HG03442 (cell line): ENCODE data around the gene ERC2.
"Not testable (repeated sequence)": the region's sequence is repeated elsewhere in the genome, so short reads cannot be mapped to it uniquely, and the experiment has no call there.

Experiments used
- ATAC-seq: cut with Tn5 transposase; IDR thresholded peaks from one replicate; pipeline ENCODE4 v1.9.1; 2021; ENCODE audit warnings: mild to moderate bottlenecking, moderate library complexity; ENCODE audit not compliant: unreplicated experiment

ERC2 gene

GRCh38 chr3:56468184-56469106 is at the start of gene ERC2:
TSS of gene ERC2 (minus strand) at chr3:56468467.
- ATAC-seq: no peak

DNA sequence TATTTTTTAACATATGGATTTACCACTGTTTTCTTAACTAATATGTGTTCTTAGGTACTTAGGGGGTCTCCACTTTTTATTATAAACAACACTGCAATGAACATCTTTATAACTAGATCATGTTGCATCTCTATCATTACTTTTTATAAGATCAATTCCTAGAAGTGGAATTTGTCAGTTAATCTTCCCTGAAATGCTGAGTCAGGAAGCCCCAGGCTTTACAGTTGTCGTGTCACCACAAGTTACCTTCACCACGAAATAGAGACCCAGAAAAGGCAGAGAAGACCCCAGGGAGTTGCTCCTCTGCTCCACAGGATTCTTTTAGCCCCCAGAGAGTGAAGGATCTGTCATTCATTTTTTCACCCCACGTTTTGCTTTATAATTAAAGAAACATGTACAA is 34.5 kb upstream of the ERC2 start:
- ATAC-seq: no peak

DNA sequence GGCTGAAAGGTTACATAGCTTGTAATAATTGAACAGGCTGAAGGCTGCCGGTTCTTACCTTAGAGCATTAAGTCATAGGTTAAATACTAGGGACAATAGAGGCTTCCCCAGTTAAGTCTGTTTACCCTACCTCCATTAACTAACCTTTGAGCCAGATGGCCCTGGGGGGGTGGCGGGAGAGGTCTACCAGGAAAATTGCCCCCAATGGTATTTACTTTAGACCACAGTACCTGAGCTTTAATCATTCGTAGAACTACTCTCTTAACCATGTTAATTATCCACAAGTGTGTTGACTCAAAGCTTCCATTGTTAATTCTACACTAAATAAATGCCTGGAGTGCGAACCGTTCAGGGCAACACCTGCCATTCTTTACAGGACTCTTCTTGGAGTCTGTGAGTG is 28.1 kb upstream of the ERC2 start:
- not testable (repeated sequence) for ATAC-seq

DNA sequence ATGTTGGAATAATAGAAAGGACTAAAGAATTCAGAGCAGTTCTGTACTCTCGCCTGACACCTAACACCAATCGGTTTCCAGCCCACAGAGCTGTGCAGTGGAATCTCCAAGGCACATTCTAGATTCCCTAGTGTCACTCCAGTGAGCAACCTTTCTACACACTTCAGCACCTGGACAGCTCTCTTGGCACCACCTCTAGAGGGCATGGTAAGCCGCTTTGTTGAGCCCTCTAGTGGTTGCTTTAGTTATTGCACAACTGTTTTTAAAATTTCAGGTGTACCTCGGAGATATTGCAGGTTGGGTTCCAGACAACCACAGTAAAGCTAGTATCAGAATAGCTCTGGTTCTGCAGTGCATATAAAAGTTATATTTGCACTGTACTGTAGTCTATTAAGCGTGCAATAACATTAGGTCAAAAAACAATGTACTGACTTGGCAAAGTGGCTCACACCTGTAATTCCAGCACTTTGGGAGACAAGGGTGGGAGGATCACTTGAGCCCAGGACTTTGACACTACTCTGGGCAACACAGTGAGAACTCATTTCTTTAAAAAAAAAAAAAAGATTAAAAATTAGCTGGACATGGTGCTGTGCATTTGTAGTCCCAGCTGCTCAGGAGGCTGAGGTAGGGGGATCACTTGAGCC is 26.5 kb upstream of the ERC2 start:
- peak; percentile 89 for ATAC-seq

DNA sequence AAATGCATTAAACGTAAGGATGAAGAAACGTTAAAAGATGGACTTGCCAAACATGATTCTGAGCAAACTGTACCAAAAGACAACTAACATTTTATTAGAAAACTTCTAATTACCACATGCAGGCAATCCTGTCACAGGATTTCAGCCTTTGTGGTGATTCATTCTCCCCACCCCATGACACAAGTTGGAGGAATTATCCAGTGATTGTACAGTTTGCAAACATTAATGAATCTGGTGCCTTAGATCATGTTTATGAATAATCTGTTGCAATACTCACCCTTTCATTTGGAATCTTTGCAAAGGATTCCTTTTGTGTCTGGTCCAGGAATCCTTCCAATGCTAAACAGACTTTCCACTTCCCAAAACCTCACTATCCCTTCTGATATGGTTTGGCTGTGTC is 23.3 kb upstream of the ERC2 start:
- no peak for ATAC-seq

DNA sequence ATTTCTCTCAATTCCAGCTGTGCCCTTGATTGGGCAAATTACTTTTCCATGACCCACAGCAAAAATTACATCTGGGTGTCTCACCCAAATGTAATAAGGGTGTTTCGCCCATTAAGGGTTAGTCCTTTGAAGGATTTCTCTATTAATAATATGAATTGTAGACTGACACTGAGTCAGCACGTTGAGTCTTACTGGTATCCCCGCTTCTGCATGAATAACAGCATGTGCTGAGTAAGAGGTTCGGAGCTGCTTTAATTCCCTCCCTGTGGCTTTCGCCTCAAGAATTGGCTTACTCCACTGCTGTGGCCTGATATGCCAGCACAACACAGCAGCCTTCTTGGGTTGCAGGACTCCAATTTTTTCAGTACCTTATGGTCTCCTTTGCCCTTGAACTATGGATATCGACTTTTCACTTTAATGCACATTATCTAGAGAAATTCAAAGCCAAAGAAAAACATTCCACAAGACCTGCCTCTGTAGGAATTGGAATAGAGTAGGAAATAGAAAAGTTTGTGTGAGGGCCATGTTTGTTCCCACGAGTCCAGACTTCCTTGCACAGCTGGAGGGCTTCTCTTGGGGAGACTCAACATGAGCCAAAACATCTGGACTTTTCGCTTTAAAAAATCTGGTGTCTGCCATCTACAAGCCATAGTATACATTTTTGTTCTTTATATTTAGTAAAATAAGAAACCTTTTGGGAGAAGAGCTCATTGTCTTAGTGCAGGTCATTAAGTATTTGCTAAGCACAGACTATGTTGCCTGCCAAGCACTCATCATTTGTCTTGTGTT is 20.7 kb upstream of the ERC2 start:
- no peak for ATAC-seq

GRCh38 chr3:56484525-56485032 is 16.3 kb upstream of the ERC2 start:
- no peak for ATAC-seq

GRCh38 chr3:56484122-56484521 is 15.9 kb upstream of the ERC2 start:
- ATAC-seq: no peak

DNA sequence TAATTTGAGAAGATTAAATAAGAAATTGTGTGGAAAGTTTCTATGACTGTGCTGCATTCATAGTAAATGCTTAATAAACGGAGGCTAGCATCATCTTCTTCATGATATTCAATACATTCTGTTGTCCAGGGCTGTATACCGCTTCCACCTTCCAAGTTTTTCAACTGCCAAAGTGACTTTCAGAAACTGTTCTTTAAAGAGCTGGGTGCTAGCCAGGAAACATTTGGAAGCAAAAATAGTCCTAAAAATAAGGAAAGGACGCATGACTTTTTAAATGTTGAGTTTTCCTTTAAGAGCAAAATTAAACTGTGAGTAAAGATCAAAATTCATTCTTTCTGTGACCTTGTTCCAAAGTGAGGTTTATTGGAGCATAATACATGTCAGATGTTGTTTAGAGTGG is 9.4 kb upstream of the ERC2 start:
- ATAC-seq: no peak

DNA sequence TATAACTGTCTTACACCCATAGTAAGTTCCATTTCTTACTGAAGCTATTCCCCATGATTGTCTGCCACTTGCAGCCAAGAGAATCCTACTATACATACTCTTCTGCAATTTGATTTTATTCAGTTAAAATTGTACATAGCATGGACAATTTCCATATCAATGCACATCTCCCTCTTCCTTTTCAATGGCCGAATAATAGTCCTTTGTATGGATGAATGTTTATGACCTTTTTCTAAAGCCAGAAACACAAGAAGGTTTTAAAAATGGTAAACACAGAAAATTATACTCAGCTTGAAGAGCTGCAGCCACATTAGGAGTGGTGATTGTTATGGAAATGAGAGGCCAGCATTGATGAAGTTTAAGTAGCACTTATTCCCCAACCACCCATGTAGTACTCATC is 8.5 kb upstream of the ERC2 start:
- ATAC-seq: no peak

DNA sequence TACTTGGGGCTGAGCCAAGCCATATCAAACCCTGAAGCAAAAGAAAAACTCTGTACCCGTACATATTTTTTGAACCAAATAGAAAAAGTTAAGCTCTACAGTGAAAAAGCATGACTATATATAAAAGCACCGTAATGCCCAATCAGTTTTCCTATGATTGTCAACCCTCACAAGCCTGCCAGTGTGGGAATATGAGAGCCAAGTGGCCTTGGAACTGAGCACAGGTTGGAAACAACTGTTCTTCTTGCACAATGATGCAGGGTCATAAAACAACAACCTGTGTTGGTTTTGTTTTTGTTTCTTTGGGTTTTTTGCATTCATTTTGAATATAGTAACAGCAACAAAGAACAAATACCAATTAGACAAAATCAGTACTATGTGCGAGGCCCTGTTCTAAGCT is 3.5 kb upstream of the ERC2 start:
- ATAC-seq: no peak

DNA sequence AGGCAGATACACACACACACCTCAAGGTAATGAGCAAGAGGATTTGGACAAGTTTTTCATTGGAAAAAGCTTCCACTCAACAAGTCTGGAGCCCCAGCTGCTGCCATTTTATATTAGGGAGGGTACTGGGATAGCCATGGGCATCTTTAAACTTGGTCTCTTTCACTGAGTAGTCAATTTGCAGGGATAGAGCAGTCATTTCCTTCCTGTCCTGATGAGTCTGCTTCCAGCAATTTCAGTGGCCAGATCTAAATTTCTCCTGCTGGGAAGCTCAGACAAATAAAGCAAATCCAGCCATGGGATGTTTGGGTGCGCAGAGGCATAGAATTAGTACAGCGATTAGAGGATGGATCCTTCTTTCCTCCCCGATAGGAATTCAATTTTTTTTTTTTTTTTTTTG is 874 bp upstream of the ERC2 start:
- no peak for ATAC-seq

DNA sequence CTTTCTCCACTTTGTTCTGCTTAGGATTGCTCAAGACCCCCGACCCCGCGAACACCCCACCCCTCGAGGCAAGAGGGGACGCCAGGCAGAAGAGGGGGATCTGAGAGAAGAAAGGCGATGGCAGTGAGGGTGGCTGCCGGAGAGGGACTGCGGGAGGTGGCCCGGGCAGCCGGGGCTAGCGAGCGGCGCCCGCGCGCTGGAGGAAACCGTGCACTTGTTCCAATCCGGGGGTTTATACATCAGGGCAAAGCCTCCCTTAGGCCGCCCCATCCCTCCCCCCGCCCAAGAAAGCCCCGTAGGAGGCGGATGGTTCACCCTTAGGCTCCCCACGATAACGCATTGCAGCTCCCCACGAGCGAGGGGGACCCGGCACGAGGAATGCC is 475 bp downstream of the ERC2 start:
- no peak for ATAC-seq

DNA sequence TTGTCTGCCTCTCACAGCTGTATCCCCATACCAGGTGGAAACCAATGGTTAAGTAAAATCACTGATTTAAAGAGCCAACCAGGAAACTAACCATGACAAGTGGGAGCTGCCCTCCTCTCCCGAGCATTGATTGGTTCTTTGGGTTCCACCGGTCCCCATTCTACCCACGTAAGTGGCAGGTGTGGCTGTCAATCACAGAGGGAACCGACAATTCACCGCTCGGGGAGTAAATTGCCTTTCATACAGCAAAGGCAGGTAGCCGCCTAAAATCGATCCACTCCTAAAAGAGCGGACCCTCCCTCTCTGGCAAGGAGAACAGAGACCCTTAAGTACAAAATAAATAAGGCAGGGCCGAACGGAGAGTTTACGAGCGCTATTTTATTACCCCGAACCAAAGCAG is 1.2 kb downstream of the ERC2 start:
- ATAC-seq: no peak

GRCh38 chr3:56459719-56460118 is 8.5 kb downstream of the ERC2 start:
- ATAC-seq: no peak

DNA sequence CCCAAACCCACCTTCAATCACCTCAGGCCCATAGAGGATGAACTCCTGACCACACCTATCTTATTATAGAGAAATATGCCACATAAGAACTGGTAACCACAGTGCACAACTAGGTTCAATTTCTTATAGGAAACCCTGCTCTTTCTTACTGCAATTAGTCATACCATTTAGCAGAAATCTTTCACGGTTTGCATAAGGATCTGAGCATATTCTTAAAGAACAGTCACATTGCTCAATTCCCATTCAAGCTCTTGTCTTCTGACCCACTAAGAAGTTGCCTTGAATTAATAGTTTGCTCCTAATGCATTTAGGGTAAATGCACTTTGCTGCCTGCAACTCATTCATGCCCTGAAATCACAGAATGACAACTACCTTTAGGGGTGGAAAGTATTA is 9.2 kb downstream of the ERC2 start:
- ATAC-seq: no peak

GRCh38 chr3:56458496-56459103 is 9.7 kb downstream of the ERC2 start:
- no peak for ATAC-seq

GRCh38 chr3:56456117-56456516 is 12.2 kb downstream of the ERC2 start:
- no peak for ATAC-seq

- ATAC-seq: no peak
These were observed 15.3 kb downstream of the ERC2 start for GRCh38 chr3:56453011-56453410.

GRCh38 chr3:56452085-56452484 is 16.2 kb downstream of the ERC2 start:
- no peak for ATAC-seq

- no peak for ATAC-seq
These were observed 24.9 kb downstream of the ERC2 start for GRCh38 chr3:56443372-56443771.
